ENCODE data around the gene GNB1L.

DNA sequence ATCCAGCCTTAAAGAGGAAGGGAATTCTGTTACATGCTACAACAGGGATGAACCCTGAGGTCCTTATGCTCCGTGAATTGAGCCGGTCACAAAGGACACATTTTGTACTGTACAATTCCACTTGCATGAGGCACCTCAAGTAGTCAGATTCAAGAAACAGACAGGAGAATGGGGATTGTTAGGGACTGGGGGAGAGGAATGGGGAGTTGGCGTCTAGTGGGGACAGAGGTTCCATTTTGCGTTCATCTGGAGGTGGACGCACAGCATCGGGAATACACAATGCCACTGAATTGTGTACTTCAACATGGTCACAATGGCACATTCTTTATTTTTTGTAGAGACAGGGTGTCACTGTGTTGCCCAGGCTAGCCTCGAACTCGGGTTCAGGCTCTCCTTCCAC, 80.0 kb downstream of the GNB1L start:
- TF ChIP-seq CTCF (conservative IDR thresholded peaks at IDR 0.05; ENCODE audit: low read depth, low read length) (no peak), EZH2 (IDR thresholded peaks at IDR 0.05; ENCODE audit: borderline replicate concordance, low read depth, low read length, poor library complexity, severe bottlenecking) (no peak)

All from A673 (cell line).